Trophoblast cell (in vitro differentiated cells and primary cell): ENCODE measurements around the gene PTP4A1. TPM values are rescaled to one million over a fixed set of nuclear protein-coding genes. Genes with fewer than 3 reads are reported as not detected.
A peak's percentile ranks its signal among the peaks of the same experiment; 100 is the strongest.
"Not testable (repeated sequence)": the region's sequence is repeated elsewhere in the genome, so short reads cannot be mapped to it uniquely, and the experiment has no call there.

Source experiments
- DNase-seq, 2 donors: peaks; one replicate each; pipeline ENCODE4 v3.0.0-alpha.2; 2016
- H2AFZ ChIP-seq: 2 replicates; pipeline ENCODE4 v1.6.1; 2013; ENCODE audit warnings: low read length, moderate library complexity, mild to moderate bottlenecking; ENCODE audit not compliant: insufficient read depth, poor library complexity
- H2AK5ac ChIP-seq: 2 replicates; pipeline ENCODE4 v1.6.1; 2013; ENCODE audit warnings: mild to moderate bottlenecking, low read length
- H2BK120ac ChIP-seq: 2 replicates; pipeline ENCODE4 v1.6.1; 2013; ENCODE audit warnings: low read length, mild to moderate bottlenecking, moderate library complexity; ENCODE audit not compliant: insufficient read depth, poor library complexity
- H2BK12ac ChIP-seq: 2 replicates; pipeline ENCODE4 v1.6.1; 2013; ENCODE audit warnings: mild to moderate bottlenecking, low read length, moderate library complexity
- H2BK5ac ChIP-seq: 2 replicates; pipeline ENCODE4 v1.6.1; 2013; ENCODE audit warnings: low read length, low read depth, moderate library complexity, mild to moderate bottlenecking; ENCODE audit not compliant: poor library complexity
- H3K14ac ChIP-seq: 2 replicates; pipeline ENCODE4 v1.6.1; 2013; ENCODE audit warnings: mild to moderate bottlenecking, low read length
- H3K18ac ChIP-seq: 2 replicates; pipeline ENCODE4 v1.6.1; 2013; ENCODE audit warnings: mild to moderate bottlenecking, low read length
- H3K23ac ChIP-seq: 2 replicates; pipeline ENCODE4 v1.6.1; 2013; ENCODE audit warnings: low read length
- H3K27ac ChIP-seq: 2 replicates; pipeline ENCODE4 v1.5.1; 2013; ENCODE audit warnings: low read depth, mild to moderate bottlenecking, inconsistent platforms, low read length, moderate library complexity
- H3K27me3 ChIP-seq: 2 replicates; pipeline ENCODE4 v1.6.1; 2013; ENCODE audit warnings: inconsistent platforms, mild to moderate bottlenecking, low read length, moderate library complexity; ENCODE audit not compliant: insufficient read depth
- H3K36me3 ChIP-seq, 2 experiments: 1 replicate in 1 of 2; 2 replicates in 1 of 2; pipeline ENCODE4 v1.6.1; 2013; ENCODE audit warnings: low read length in 2 of 2, mild to moderate bottlenecking in 2 of 2, moderate library complexity in 1 of 2; ENCODE audit not compliant: insufficient read depth in 2 of 2, control insufficient read depth in 1 of 2
- H3K4ac ChIP-seq: 2 replicates; pipeline ENCODE4 v1.6.1; 2013; ENCODE audit warnings: low read depth, mild to moderate bottlenecking, low read length, moderate library complexity
- H3K4me1 ChIP-seq, 2 experiments: 1 replicate in 1 of 2; 2 replicates in 1 of 2; pipeline ENCODE4 v1.6.1; 2013; ENCODE audit warnings: low read length in 2 of 2, mild to moderate bottlenecking in 2 of 2, moderate library complexity in 1 of 2; ENCODE audit not compliant: insufficient read depth in 2 of 2, control insufficient read depth in 1 of 2
- H3K4me2 ChIP-seq: 2 replicates; pipeline ENCODE4 v1.6.1; 2013; ENCODE audit warnings: inconsistent platforms, mild to moderate bottlenecking, low read length, moderate library complexity
- H3K4me3 ChIP-seq: 2 replicates; pipeline ENCODE4 v1.5.1; 2013; ENCODE audit warnings: mild to moderate bottlenecking, low read depth, low read length, inconsistent platforms
- H3K79me1 ChIP-seq: one replicate; pipeline ENCODE4 v1.6.1; 2013; ENCODE audit warnings: low read length
- H3K79me2 ChIP-seq: 2 replicates; pipeline ENCODE4 v1.6.1; 2013; ENCODE audit warnings: low read length, mild to moderate bottlenecking; ENCODE audit not compliant: control insufficient read depth, insufficient read depth, poor library complexity
- H3K9ac ChIP-seq: 2 replicates; pipeline ENCODE4 v1.6.1; 2013; ENCODE audit warnings: mild to moderate bottlenecking, low read length
- H3K9me3 ChIP-seq: 2 replicates; pipeline ENCODE4 v1.6.1; 2013; ENCODE audit warnings: low read depth, mild to moderate bottlenecking, control low read depth, inconsistent platforms, low read length; ENCODE audit not compliant: insufficient read depth
- H4K12ac ChIP-seq: 2 replicates; pipeline ENCODE4 v1.6.1; 2013; ENCODE audit warnings: low read depth, mild to moderate bottlenecking, low read length, moderate library complexity
- H4K8ac ChIP-seq: 2 replicates; pipeline ENCODE4 v1.6.1; 2013; ENCODE audit warnings: low read depth, mild to moderate bottlenecking, low read length, moderate library complexity
- H4K91ac ChIP-seq: one replicate; pipeline ENCODE4 v1.6.1; 2013; ENCODE audit warnings: low read depth, mild to moderate bottlenecking, low read length, moderate library complexity
- WGBS: extraction: QIAGEN DNeasy Blood & Tissue Kit; methylation state at CpG from one replicate; pipeline ENCODE4 v1.1.7; 2013; ENCODE audit warnings: missing lambda C conversion rate; ENCODE audit not compliant: insufficient read length, insufficient coverage; ENCODE audit errors: extremely low coverage; 5-methylcytosine and 5-hydroxymethylcytosine counted together
- polyA plus RNA-seq: library from polyadenylated mRNA; stranded (reverse); fragments of 200-250 nt; gene quantifications from 2 replicates; pipeline ENCODE4 v1.2.3, GENCODE V29; 2013

PTP4A1 gene
- 144 and 154 TPM in 2 replicates for polyA plus RNA-seq

DNA sequence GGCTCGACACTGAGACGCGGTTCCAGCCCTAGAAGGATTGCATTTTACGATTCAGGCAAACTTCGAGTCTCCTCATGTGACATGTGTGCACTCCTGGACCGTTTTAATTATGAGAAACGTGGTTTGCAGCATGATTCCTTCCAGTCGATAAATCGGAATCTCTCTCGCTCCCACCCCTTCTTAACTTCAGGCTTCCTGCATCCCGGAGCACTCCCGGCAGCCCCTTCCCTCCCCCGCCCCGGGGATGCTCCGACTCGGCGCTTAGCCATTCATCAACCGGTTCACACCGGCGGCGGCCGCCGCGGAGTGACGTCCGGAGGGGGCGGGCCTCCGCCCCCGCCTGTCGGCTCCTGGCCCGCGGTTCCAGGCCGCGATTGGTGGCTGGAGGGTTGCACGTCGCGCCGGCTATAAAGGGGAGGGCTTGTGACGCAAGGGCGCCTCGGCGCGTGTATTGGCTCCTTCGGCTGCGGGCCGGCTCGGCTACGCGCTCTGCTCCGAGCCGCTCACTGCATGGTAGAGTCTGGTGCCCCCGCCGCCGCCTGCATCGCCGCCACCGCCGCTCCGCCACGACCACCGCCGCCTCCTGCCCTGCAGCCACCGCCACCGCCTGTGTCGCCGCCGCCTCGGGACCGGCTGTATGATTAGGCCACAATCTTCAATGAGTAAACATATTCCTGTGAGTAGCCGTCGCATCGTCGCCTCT is at the start of gene PTP4A1, which contains the start of gene LOC128125822:
PTP4A1 (plus strand) TSS at position 437 of the 703 bp plus-strand sequence. CDS start 4,401 bp downstream, outside the sequence.
LOC128125822 (plus strand) TSS at position 437 of the 703 bp plus-strand sequence.
- Histone ChIP-seq H3K36me3 (peaks cover 3% of the 10 kb centered on the region in 2 experiments), H3K27me3 (no peaks in the 10 kb centered on the region), H2BK120ac (peak within 1 kb of the TSS; percentile 96), H3K18ac (peak within 1 kb of the TSS; percentile 99), H3K9ac (peak within 1 kb of the TSS; percentile 95), H3K4me2 (peak within 1 kb of the TSS; percentile 79), H3K23ac (no peak within 1 kb of the TSS), H3K14ac (peak within 1 kb of the TSS; percentile 99), H3K79me2 (peaks cover 15% of the 10 kb centered on the region), H3K27ac (peak within 1 kb of the TSS; percentile 99), H2BK5ac (peak within 1 kb of the TSS; percentile 95), H4K12ac (peak within 1 kb of the TSS; percentile 98), H4K8ac (peak within 1 kb of the TSS; percentile 93), H3K4me3 (peak within 1 kb of the TSS; percentile 93), H2AK5ac (peak within 1 kb of the TSS; percentile 92), H3K4ac (peak within 1 kb of the TSS; percentile 98), H2BK12ac (peak within 1 kb of the TSS; percentile 56), H3K4me1 (peaks cover 0 to 2% of the 10 kb centered on the region in 2 experiments), H4K91ac (peak within 1 kb of the TSS; percentile 94), H3K79me1 (peaks cover 23% of the 10 kb centered on the region), H2AFZ (peak within 1 kb of the TSS; percentile 91), H3K9me3 (no peaks in the 10 kb centered on the region)
- no CpG with 5 or more reads among the region's 73 CpGs for WGBS
- peak; percentile 98 for DNase-seq

DNA sequence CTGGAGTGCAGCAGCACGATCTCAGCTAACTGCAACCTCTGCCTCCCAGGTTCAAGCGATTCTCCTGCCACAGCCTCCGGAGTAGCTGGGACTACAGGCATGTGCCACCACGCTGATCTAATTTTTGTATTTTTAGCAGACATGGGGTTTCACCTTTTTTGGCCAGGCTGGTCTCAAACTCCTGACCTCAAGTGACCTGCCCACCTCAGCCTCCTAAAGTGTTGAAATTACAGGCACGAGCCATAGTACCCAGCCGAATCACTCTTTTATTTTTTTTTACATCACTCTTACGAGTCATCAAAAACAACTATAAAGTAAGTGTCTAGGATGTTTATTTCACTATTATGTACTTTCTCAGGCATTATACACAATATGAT is 49.4 kb upstream of the PTP4A1 start:
- H3K4me3 ChIP-seq, H2AFZ ChIP-seq, H3K36me3 ChIP-seq, H2AK5ac ChIP-seq, H2BK12ac ChIP-seq, H3K9ac ChIP-seq, H3K27me3 ChIP-seq, H4K12ac ChIP-seq, H3K23ac ChIP-seq, H3K9me3 ChIP-seq, H3K4me2 ChIP-seq, H4K91ac ChIP-seq, H3K18ac ChIP-seq, H3K4me1 ChIP-seq, H3K79me2 ChIP-seq, H3K14ac ChIP-seq, H2BK120ac ChIP-seq, DNase-seq, H3K79me1 ChIP-seq, H4K8ac ChIP-seq, H3K4ac ChIP-seq, H3K27ac ChIP-seq, H2BK5ac ChIP-seq: not testable (repeated sequence)
- no CpG with 5 or more reads among the region's 7 CpGs for WGBS

DNA sequence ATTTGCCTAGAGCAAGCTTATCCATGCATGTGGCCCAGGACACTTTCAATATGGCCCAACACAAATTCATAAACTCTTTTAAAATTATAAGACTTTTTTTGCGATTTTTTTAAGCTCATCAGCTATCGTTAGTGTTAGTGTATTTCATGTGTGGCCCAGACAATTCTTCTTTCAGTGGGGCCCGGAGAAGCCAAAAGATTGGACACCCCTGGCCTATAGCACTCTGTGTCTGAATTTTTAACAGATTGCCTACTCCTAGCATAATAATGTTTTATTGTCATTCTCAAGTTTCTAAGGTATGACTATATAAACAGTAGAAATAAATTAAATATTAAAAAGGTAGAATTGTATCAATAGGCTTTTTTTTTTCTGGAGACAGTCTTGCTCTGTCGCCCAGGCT is 48.6 kb upstream of the PTP4A1 start:
- H3K4me1 ChIP-seq: peaks cover 0 to 2% of the 10 kb centered on the region in 2 experiments
- H2BK120ac ChIP-seq: no peak overlapping the region
- no peaks in the 10 kb centered on the region for H3K79me1 ChIP-seq
- no peak overlapping the region for H3K23ac ChIP-seq
- H2BK5ac ChIP-seq: no peak overlapping the region
- H3K14ac ChIP-seq: no peak overlapping the region
- H2AFZ ChIP-seq: no peak overlapping the region
- H3K27ac ChIP-seq: no peak overlapping the region
- H3K4me3 ChIP-seq: no peak overlapping the region
- no peak overlapping the region for H3K4ac ChIP-seq
- no peak overlapping the region for H3K9ac ChIP-seq
- no peaks in the 10 kb centered on the region for H3K36me3 ChIP-seq
- H3K79me2 ChIP-seq: no peaks in the 10 kb centered on the region
- no CpG with 5 or more reads among the region's 4 CpGs for WGBS
- H3K4me2 ChIP-seq: no peak overlapping the region
- no peaks in the 10 kb centered on the region for H3K9me3 ChIP-seq
- no peaks in the 10 kb centered on the region for H3K27me3 ChIP-seq
- H4K91ac ChIP-seq: no peak overlapping the region
- H4K12ac ChIP-seq: no peak overlapping the region
- H2AK5ac ChIP-seq: no peak overlapping the region
- H2BK12ac ChIP-seq: no peak overlapping the region
- H4K8ac ChIP-seq: no peak overlapping the region
- H3K18ac ChIP-seq: no peak overlapping the region
- no peak for DNase-seq

DNA sequence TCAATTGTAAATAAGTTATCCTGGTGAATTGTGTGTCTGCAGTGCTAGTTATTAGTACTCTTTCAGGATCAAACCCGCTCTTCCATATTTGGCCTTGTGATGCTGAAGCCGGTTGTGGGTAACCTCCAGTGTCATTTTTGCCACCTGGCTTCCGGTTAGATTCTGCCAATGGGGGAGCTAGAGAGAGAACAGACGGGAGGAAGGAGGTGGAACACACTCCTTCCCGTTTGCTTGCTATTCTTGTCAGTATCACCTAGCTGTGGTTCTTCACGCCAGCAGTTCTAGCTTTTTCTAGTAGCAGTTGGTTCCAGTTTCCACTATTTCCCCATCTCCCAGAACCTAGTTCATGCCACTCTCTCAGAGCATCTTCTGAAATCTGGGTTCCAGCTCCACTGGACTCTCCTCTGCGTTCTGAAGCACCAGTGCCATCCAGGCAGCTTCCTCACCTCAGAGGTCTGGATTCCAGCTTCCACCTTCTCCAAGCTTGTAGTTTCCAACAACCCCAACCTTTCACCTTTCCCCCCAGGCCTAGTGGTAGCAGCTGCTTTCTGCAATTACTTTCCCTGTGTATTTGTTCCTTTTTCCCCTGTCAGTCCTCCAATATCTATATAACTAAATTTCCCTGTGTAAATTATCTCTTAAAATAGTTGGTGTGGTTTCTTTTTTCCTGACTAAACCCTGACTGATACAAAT is 46.9 kb upstream of the PTP4A1 start:
- H3K9me3 ChIP-seq: no peaks in the 10 kb centered on the region
- no peak overlapping the region for H2BK5ac ChIP-seq
- H3K4me1 ChIP-seq: peaks cover 0 to 2% of the 10 kb centered on the region in 2 experiments
- H3K4me3 ChIP-seq: no peak overlapping the region
- no peak overlapping the region for H4K8ac ChIP-seq
- H3K9ac ChIP-seq: no peak overlapping the region
- H2AFZ ChIP-seq: no peak overlapping the region
- no peaks in the 10 kb centered on the region for H3K27me3 ChIP-seq
- no peak overlapping the region for H3K27ac ChIP-seq
- H3K14ac ChIP-seq: no peak overlapping the region
- WGBS: no CpG with 5 or more reads among the region's 7 CpGs
- H3K4me2 ChIP-seq: no peak overlapping the region
- H3K36me3 ChIP-seq: no peaks in the 10 kb centered on the region
- no peak overlapping the region for H2BK12ac ChIP-seq
- H3K18ac ChIP-seq: no peak overlapping the region
- DNase-seq: peak in 1 of 2 donors; percentile 13
- no peak overlapping the region for H3K23ac ChIP-seq
- H3K4ac ChIP-seq: no peak overlapping the region
- no peak overlapping the region for H4K91ac ChIP-seq
- no peaks in the 10 kb centered on the region for H3K79me2 ChIP-seq
- no peak overlapping the region for H2AK5ac ChIP-seq
- H2BK120ac ChIP-seq: no peak overlapping the region
- no peak overlapping the region for H4K12ac ChIP-seq
- no peaks in the 10 kb centered on the region for H3K79me1 ChIP-seq
